NCI-H1105 (cell line): ENCODE results near the gene EXOC5.
"Not testable (repeated sequence)": the region's sequence is repeated elsewhere in the genome, so short reads cannot be mapped to it uniquely, and the experiment has no call there.

Experiments
- DNase-seq: peaks from one replicate; lab custom pipeline; 2025; lab: John Stamatoyannopoulos, UW

Gene EXOC5

DNA sequence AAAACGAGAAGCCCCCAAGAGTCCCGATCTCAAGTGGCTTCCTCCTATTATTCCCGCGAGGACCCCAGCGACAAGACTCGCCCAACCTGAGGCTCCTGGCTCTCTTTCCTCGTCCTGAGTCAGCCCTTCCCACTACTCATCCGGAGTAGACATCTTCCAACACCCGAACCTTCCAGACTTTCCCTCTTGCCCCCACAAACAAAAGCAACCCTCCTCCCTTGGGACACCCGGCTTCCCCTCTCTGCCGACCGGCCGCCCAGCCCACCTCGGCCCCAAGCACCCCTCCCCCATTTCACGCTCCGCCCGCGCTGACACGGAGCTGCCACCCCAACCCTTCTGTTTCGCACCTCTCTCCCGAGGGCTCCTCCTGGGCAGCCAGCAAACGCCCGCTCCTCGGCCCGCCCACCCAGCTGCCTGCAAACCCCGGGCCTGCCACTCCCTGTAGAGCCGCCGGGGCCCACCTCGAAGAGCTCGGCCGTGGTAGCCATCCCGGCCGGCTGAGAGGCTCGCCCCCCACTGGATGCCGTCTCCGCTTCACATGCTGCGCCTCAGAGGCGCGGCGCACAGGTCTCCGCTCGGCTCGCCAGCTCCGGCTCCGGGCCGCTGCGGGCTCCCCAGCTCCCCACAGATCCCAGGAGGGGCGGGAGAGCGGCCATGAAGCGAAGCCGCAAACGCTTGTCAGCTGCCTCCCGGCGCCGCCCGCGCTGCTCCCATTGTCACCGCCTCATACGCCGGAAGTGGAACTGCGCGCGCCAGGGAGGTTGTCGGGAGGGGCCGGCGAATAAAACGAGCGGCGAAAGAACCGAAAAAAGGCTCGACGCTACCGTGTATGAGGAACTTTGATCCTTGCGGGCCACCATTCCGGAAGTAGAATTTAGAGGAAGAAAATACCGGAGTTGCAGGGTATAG lies at the start of gene EXOC5, which contains the start of gene AP5M1:
EXOC5 (minus strand) TSS at position 745 of the 909 bp plus-strand sequence; CDS start at position 488, 257 bp downstream.
AP5M1 (plus strand) TSS at position 811 of the 909 bp plus-strand sequence. CDS start 344 bp downstream, outside the sequence.
- DNase-seq, result peak; percentile 97

- peak; percentile 76 for DNase-seq
These were observed 48.6 kb upstream of the EXOC5 start for GRCh38 chr14:57317248-57317833.

GRCh38 chr14:57314396-57315089 lies 45.8 kb upstream of the EXOC5 start:
- no peak for DNase-seq

DNA sequence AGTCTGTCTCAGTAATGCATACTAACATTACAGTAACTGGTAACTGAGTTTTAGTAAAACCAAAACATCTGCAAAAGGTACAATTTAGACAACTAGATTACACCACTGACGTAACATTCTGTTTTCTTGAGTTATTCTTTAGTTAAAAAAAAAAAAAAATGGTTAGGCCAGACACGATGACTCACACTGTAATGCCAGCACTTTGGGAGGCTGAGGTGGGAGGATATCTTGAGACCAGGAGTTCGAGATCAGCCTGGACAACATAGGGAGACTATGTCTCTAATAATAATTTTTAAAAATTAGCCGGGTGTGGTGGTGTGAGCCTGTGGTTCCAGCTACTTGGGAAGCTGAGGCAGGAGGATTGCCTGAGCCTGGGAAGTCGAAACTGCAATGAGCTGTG lies 34.2 kb upstream of the EXOC5 start:
- no peak for DNase-seq

DNA sequence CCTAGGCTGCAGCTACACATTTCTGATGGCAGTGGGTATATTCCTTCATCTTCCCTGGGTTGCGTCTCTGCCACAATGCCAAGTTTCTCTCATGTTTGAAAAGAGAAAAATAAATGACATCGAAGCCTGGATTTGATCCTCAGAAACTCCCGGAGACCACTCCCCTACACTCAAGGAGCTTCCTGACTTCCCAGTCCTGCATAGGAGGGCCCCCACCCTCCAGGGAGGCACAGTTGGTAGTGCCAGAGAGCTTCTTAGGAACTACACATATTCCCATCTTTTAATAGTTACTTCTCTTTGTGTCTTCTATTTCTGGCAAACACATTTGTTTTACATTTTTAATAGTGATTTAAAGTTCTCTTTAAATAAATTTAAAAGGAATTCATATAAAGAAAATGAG lies 30.8 kb upstream of the EXOC5 start:
- DNase-seq, result no peak

GRCh38 chr14:57297852-57298251 lies 29.1 kb upstream of the EXOC5 start:
- no peak for DNase-seq

GRCh38 chr14:57295239-57295638 lies 26.5 kb upstream of the EXOC5 start:
- no peak for DNase-seq

- no peak for DNase-seq
These were observed 25.4 kb upstream of the EXOC5 start for GRCh38 chr14:57293866-57294837.

DNA sequence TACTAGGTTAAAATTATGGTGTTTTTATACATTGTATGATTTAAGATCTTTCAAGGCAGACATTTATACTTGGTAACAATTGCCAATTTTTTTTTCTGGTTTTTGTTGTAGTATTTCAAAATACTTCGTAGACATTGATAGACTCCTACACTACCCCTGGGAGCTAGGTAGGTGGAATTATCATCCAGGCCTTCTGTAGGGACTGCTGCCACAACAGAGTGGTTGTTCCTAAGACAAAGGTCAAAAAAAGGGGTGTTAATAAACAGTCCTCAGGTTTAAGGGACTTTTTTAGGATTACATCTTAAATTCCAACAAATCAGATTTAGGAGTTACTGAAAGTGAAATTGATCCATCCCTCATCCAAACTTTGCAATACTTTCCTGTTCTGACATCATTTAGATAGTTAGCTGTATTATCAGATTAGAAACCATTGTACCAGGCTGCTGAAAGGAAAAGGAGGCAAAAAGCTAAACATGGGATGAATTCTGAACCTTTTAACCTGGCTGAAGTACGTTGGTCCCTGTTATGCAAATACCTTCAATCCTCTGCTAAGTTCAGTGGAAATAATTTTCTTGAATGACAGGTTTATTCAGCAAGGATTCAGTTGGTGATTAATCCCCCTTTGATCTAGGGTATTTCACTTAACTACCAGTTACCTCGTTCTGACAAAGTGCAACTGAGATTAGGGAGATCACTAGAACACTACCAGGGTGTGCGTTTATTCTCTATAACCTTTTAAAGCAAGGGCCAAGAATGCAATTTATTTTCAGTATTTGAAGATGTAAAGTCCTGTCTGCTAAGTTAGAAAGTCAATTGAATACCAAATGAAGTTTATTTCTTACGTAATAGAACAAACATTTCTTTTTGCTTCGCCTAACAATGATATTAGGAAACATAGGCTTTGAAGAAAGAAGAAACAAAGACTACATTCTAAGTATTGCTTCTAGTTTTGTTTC lies 23.3 kb upstream of the EXOC5 start:
- DNase-seq, result no peak

DNA sequence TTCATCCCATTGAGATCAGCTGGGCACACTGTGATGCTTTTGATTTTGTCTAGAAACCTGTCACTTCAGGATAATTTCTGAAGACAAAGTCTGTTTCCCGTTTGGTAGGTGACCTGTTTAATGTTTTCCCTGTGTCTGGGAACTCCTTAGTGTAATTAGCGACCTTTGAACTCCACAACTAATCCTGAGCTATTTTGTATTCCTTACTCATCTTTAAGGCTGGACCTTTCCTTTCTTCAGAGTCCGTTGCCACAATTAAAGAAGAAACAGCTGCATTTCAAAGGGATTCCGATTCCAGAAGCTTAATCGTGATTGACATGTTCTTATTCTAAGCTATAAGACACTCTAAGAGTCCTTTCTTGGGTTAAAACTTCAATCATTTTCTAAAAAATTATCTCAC lies 22.0 kb upstream of the EXOC5 start:
- no peak for DNase-seq

DNA sequence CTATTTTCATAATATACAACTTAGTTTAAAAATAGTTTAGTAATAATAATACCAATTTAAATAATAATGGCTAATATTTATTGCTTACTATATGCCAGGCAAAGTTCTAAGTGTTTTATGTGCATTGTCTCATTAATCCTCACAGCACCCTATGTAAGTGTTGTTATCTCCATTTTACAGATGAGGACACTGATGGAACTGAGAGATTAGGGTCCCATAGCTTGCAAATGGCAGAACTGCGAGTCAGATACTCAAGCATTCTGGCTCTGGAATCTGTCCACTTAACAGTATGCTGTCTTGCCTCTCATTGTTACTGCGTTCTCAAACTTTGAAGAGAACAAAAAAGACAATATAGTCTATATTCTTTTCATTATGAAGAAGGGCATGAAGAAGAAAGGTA lies 19.0 kb upstream of the EXOC5 start:
- no peak for DNase-seq

DNA sequence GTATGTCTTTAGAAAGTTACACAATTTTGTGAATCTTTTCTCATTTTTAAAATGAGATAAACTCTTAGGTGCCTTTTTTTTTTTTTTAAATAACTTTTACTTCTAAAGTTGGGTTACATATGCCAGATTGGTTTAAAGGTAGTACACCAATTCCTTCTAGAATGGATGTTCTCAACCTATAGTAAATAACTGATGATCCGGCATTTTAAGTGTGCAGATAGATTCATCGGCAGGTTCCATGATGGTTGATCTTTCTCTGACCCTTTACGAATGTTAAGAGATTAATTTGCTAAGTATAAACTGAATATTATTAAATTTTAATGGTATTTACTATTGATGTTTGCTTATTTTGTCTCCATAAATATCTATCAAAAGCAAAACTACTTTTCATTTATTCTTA lies 8.4 kb upstream of the EXOC5 start:
- no peak for DNase-seq

- no peak for DNase-seq
These were observed 6.4 kb upstream of the EXOC5 start for GRCh38 chr14:57275023-57275664.

GRCh38 chr14:57274551-57274950 lies 5.8 kb upstream of the EXOC5 start:
- DNase-seq, result no peak

- DNase-seq, result no peak
These were observed 4.5 kb upstream of the EXOC5 start for GRCh38 chr14:57273236-57273635.

- DNase-seq, result no peak
These were observed 2.6 kb downstream of the EXOC5 start for GRCh38 chr14:57266065-57266464.

DNA sequence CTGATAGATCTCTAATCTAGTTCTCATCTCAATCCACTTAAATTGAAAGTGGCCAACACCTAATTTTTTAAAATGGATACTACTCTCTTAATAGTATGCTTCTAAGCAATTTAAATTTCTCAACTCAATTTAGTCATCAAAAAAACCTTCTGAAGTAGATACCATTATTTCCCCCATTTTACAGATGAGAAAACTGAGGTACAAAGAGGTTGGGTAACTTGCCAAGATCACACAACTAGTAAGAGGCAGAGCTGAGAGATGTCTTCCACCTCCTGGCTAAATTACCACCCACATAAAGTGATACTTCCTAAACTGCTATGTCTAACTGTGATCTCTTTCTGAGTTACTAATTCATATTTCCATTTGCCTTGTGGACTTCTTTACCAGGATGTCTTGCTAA lies 6.6 kb downstream of the EXOC5 start:
- no peak for DNase-seq

GRCh38 chr14:57261604-57262003 lies 7.1 kb downstream of the EXOC5 start:
- no peak for DNase-seq

DNA sequence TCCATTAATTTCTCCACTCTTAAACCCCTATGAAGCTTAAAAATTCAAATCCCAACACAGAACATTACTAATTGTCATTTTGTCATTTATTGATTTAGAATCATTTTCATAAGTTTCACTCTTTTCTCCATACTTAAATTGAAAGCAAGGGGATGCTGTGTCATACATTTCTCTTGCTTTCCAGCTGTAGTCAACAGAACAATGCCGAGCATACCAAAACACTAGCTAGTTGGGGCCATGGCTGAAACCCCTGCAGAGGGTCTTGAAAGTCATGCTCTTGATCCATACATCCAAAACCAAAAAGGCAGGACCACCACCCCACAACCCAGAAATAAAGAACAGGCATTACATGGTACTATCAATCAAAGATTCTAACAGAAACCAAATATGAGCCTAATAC lies 9.0 kb downstream of the EXOC5 start:
- no peak for DNase-seq

GRCh38 chr14:57258221-57258620 lies 10.5 kb downstream of the EXOC5 start:
- not testable (repeated sequence) for DNase-seq
